ENCODE results near the gene CHORDC1.

The CHORDC1 gene

GRCh38 chr11:90237004-90237403 is 14.2 kb upstream of the CHORDC1 start:
- no peak overlapping the region for H3K4me3 ChIP-seq (ENCODE audit: low read depth, low read length)
- TF ChIP-seq, protein P1, sequence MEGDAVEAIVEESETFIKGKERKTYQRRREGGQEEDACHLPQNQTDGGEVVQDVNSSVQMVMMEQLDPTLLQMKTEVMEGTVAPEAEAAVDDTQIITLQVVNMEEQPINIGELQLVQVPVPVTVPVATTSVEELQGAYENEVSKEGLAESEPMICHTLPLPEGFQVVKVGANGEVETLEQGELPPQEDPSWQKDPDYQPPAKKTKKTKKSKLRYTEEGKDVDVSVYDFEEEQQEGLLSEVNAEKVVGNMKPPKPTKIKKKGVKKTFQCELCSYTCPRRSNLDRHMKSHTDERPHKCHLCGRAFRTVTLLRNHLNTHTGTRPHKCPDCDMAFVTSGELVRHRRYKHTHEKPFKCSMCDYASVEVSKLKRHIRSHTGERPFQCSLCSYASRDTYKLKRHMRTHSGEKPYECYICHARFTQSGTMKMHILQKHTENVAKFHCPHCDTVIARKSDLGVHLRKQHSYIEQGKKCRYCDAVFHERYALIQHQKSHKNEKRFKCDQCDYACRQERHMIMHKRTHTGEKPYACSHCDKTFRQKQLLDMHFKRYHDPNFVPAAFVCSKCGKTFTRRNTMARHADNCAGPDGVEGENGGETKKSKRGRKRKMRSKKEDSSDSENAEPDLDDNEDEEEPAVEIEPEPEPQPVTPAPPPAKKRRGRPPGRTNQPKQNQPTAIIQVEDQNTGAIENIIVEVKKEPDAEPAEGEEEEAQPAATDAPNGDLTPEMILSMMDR (IDR thresholded peaks at IDR 0.05; ENCODE audit: low read depth, low read length): no peak
- no peak for TF ChIP-seq MAX (IDR thresholded peaks at IDR 0.05; ENCODE audit: low read depth, low read length)
- no peak for TF ChIP-seq POLR2A (IDR thresholded peaks at IDR 0.05; ENCODE audit: extremely low read depth, insufficient read length)
- TF ChIP-seq MYC (IDR thresholded peaks at IDR 0.05; ENCODE audit: low read depth, low read length): no peak
- DNase-seq (ENCODE audit: low read depth): no peak

DNA sequence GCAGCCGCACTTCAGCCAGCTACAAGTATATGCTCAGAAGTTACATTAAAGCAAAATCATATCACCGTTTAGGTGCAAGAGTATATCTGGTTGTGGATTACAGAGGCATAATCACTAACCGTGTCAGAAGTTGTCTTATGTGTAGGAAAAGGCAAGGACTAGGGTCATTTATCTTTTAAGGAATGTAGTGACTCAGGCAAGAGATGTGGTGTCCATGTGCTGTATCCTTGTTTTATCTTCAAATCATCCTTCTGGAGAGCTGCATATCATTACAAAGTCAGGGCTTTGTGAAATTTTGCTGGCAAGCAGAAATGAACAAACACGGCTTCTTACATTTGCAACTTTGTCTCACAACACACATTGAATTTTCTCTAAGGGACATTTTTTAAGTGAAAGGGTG is 12.7 kb upstream of the CHORDC1 start:
- TF ChIP-seq MAX (IDR thresholded peaks at IDR 0.05; ENCODE audit: low read depth, low read length): no peak
- TF ChIP-seq, protein P1 (IDR thresholded peaks at IDR 0.05; ENCODE audit: low read depth, low read length): no peak
- TF ChIP-seq POLR2A (IDR thresholded peaks at IDR 0.05; ENCODE audit: extremely low read depth, insufficient read length): no peak
- no peak for TF ChIP-seq MYC (IDR thresholded peaks at IDR 0.05; ENCODE audit: low read depth, low read length)
- DNase-seq (ENCODE audit: low read depth): no peak
- no peak overlapping the region for H3K4me3 ChIP-seq (ENCODE audit: low read depth, low read length)

GRCh38 chr11:90234977-90235376 is 12.1 kb upstream of the CHORDC1 start:
- H3K4me3 ChIP-seq (ENCODE audit: low read depth, low read length): no peak overlapping the region
- TF ChIP-seq MAX (IDR thresholded peaks at IDR 0.05; ENCODE audit: low read depth, low read length): no peak
- no peak for TF ChIP-seq MYC (IDR thresholded peaks at IDR 0.05; ENCODE audit: low read depth, low read length)
- TF ChIP-seq, protein P1 (IDR thresholded peaks at IDR 0.05; ENCODE audit: low read depth, low read length): no peak
- no peak for TF ChIP-seq POLR2A (IDR thresholded peaks at IDR 0.05; ENCODE audit: extremely low read depth, insufficient read length)
- no peak for DNase-seq (ENCODE audit: low read depth)

- no peak for DNase-seq (ENCODE audit: low read depth)
- TF ChIP-seq POLR2A (IDR thresholded peaks at IDR 0.05; ENCODE audit: extremely low read depth, insufficient read length) (no peak), MYC (IDR thresholded peaks at IDR 0.05; ENCODE audit: low read depth, low read length) (no peak), MAX (IDR thresholded peaks at IDR 0.05; ENCODE audit: low read depth, low read length) (no peak)
- TF ChIP-seq, protein P1 (IDR thresholded peaks at IDR 0.05; ENCODE audit: low read depth, low read length): no peak
- H3K4me3 ChIP-seq (ENCODE audit: low read depth, low read length): no peak overlapping the region
Observed at GRCh38 chr11:90229791-90230190, 6.9 kb upstream of the CHORDC1 start.

DNA sequence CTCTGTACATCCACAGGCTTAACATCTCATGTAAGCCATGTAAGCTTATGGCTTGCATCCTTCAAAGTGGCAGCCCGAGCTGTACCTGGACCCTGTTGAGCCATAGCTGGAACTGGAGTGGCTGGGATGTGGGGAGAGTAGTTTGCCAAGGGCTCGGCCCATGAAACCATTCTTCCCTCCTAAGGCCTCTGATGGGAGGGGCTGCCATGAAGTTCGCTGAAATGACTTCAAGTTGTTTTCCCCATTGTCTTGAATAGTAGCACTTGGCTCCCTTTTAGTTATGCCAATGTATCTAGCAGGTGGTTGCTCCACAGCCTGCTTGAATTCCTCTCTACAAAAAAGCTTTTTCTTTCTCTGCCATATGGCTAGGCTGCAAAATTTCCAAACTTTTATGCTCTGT is 5.2 kb upstream of the CHORDC1 start:
- no peak for TF ChIP-seq MAX (IDR thresholded peaks at IDR 0.05; ENCODE audit: low read depth, low read length)
- TF ChIP-seq POLR2A (IDR thresholded peaks at IDR 0.05; ENCODE audit: extremely low read depth, insufficient read length): no peak
- no peak for TF ChIP-seq MYC (IDR thresholded peaks at IDR 0.05; ENCODE audit: low read depth, low read length)
- TF ChIP-seq, protein P1 (IDR thresholded peaks at IDR 0.05; ENCODE audit: low read depth, low read length): no peak
- no peak overlapping the region for H3K4me3 ChIP-seq (ENCODE audit: low read depth, low read length)
- DNase-seq (ENCODE audit: low read depth): no peak

DNA sequence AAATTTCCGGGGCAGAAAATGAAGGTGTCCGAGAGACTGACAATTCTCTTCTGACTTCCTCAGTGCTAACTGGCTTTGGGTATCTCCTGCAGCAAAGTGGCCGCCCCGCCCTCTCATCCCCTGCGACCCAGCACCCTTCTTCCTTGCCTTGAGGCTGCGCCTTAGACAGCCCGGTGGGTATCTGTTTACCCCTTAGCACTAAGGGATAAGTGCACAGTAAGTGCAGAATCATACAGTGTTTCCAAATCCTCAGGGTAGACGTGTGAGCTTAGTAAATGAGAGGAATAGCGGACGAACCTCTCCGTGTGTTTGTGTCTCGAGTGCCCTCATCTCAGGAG is 368 bp upstream of the CHORDC1 start:
- DNase-seq (ENCODE audit: low read depth): no peak
- TF ChIP-seq, protein P1 (IDR thresholded peaks at IDR 0.05; ENCODE audit: low read depth, low read length): no peak
- no peak for TF ChIP-seq POLR2A (IDR thresholded peaks at IDR 0.05; ENCODE audit: extremely low read depth, insufficient read length)
- no peak for TF ChIP-seq MAX (IDR thresholded peaks at IDR 0.05; ENCODE audit: low read depth, low read length)
- TF ChIP-seq MYC (IDR thresholded peaks at IDR 0.05; ENCODE audit: low read depth, low read length): no peak
- peak overlapping the region; percentile 90 for H3K4me3 ChIP-seq (ENCODE audit: low read depth, low read length)
